SU-DHL-6 (cell line): ENCODE measurements around the gene DNASE1L1.

ENCODE experiments used
- EZH2phosphoT487 ChIP-seq: fragments of 200-600 bp; sonication (generic), shearing (Covaris generic); conservative IDR thresholded peaks from 2 replicates; pipeline ENCODE4 v1.6.1; 2018; ENCODE audit warnings: mild to moderate bottlenecking, antibody characterized with exemption, low read length, moderate library complexity, mixed read lengths
- TF ChIP-seq, protein P1 (sequence below): fragments of 200-600 bp; sonication (generic); IDR thresholded peaks from one replicate; pipeline ENCODE4 v1.5.1; 2017; ENCODE audit warnings: antibody characterized with exemption, mild to moderate bottlenecking, low read length, moderate library complexity; ENCODE audit not compliant: insufficient read depth, poor library complexity, severe bottlenecking

DNA sequence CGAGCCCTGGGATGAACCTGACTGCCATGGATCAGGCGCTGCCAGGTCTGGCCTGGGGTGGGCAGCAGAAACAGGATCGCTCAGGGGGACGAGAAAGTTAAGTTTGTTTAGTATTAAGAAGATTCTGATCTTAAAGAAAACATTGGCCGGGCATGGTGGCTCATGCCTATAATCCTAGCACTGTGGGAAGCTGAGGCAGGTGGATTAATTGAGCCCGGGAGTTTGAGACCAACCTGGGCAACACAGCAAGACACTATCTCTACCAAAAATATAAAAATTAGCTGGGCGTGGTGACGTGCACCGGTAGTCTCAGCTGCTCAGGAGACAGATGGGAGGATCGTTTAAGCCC lies 33.9 kb downstream of the DNASE1L1 start:
- TF ChIP-seq, protein P1, sequence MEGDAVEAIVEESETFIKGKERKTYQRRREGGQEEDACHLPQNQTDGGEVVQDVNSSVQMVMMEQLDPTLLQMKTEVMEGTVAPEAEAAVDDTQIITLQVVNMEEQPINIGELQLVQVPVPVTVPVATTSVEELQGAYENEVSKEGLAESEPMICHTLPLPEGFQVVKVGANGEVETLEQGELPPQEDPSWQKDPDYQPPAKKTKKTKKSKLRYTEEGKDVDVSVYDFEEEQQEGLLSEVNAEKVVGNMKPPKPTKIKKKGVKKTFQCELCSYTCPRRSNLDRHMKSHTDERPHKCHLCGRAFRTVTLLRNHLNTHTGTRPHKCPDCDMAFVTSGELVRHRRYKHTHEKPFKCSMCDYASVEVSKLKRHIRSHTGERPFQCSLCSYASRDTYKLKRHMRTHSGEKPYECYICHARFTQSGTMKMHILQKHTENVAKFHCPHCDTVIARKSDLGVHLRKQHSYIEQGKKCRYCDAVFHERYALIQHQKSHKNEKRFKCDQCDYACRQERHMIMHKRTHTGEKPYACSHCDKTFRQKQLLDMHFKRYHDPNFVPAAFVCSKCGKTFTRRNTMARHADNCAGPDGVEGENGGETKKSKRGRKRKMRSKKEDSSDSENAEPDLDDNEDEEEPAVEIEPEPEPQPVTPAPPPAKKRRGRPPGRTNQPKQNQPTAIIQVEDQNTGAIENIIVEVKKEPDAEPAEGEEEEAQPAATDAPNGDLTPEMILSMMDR: no peak
- TF ChIP-seq EZH2phosphoT487: no peak
